ENCODE measurements around the gene NRIP1.

DNA sequence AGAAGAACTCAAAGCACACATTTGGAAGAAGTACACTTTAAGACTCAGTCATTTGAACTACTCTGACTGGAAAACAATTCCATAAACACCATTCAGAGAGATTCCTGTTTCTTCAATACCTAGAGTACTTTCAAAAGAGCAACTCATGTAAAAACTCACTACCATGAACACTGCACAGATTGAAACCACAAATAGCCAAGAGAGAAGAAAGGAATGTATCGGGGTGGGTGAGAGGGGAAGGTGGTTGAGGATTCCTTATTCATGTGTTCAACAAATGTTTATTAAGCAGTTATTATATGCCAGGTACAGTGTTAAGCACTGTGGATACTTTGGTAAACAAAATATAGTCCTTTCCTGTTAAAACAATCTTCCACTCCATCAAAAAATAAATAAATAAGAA is 64.7 kb downstream of the NRIP1 start:
- TF ChIP-seq CTCF (IDR thresholded peaks at IDR 0.05), result no peak
- TF ChIP-seq POLR2A (IDR thresholded peaks at IDR 0.05), result no peak

Data from tibial nerve (tissue), 3 donors.